Endothelial cell of umbilical vein (primary cell): ENCODE measurements around the gene CCNH.
A peak's percentile ranks its signal among the peaks of the same experiment; 100 is the strongest.

Experiments
- EZH2 ChIP-seq: IDR thresholded peaks from 2 replicates; pipeline ENCODE4 v1.6.1; 2012; ENCODE audit warnings: borderline replicate concordance, low read depth, mild to moderate bottlenecking, moderate library complexity, low read length, inconsistent platforms; ENCODE audit not compliant: severe bottlenecking
- FOS ChIP-seq: IDR thresholded peaks from 2 replicates; pipeline ENCODE4 v1.6.1; 2011; ENCODE audit warnings: mild to moderate bottlenecking, low read length, moderate library complexity, borderline replicate concordance; ENCODE audit not compliant: insufficient read depth
- GATA2 ChIP-seq: IDR thresholded peaks from 2 replicates; pipeline ENCODE4 v1.7.0; 2011; ENCODE audit warnings: low read depth, mild to moderate bottlenecking, moderate library complexity, mixed read lengths, low read length; ENCODE audit not compliant: insufficient read length, insufficient read depth
- MYC ChIP-seq: IDR thresholded peaks from one replicate; pipeline ENCODE4 v1.6.1; 2011; ENCODE audit warnings: mild to moderate bottlenecking, low read depth, low read length
- POLR2A ChIP-seq: IDR thresholded peaks from 2 replicates; pipeline ENCODE4 v1.6.1; 2012; ENCODE audit warnings: low read depth, mild to moderate bottlenecking, control low read depth, low read length
- POLR2AphosphoS5 ChIP-seq: IDR thresholded peaks from 2 replicates; pipeline ENCODE4 v1.6.1; 2012; ENCODE audit warnings: low read depth, mild to moderate bottlenecking, control low read depth, low read length, moderate library complexity; ENCODE audit not compliant: insufficient read depth
- TF ChIP-seq, protein P1 (sequence below), 2 donors: IDR thresholded peaks; 1 replicate in 1 of 2; 2 replicates in 1 of 2; pipeline ENCODE4 v1.5.1; 2011; ENCODE audit warnings: low read length in 2 of 2, mild to moderate bottlenecking in 2 of 2, moderate library complexity in 2 of 2, control low read depth in 1 of 2, inconsistent platforms in 1 of 2, low read depth in 1 of 2; ENCODE audit not compliant: insufficient read depth in 1 of 2; ENCODE audit errors: extremely low read depth in 1 of 2

DNA sequence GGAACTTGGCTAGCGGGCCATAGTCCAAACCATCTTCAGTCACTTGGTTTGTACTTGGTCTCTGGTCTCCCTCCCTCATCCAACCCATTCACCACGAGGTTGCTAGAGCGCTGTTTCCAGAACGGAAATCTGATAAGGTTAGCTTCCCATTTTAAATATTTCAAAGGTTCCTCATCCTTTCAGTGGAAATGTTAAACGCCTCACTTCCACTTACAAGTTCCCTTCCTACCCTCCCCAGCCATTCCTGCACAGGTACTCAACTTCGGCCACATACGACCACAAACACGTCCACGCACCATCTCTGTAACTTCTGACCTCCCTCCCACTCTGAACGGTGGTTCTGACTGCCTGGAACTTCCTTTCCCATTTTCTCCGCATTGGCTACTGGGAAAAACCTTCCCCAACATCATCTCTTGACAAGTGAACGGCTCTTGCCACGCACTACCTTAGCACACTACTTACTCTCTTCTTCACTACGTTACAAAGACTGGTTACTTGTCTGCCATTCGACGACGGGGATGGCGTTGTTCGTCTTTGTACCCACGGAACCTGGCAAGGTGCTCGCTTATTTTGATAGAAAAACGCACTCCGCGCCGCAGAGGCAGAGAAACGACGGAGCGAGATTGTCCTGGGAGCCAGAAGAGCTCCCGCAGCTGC, 629 bp downstream of the CCNH start:
- TF ChIP-seq, protein P1, sequence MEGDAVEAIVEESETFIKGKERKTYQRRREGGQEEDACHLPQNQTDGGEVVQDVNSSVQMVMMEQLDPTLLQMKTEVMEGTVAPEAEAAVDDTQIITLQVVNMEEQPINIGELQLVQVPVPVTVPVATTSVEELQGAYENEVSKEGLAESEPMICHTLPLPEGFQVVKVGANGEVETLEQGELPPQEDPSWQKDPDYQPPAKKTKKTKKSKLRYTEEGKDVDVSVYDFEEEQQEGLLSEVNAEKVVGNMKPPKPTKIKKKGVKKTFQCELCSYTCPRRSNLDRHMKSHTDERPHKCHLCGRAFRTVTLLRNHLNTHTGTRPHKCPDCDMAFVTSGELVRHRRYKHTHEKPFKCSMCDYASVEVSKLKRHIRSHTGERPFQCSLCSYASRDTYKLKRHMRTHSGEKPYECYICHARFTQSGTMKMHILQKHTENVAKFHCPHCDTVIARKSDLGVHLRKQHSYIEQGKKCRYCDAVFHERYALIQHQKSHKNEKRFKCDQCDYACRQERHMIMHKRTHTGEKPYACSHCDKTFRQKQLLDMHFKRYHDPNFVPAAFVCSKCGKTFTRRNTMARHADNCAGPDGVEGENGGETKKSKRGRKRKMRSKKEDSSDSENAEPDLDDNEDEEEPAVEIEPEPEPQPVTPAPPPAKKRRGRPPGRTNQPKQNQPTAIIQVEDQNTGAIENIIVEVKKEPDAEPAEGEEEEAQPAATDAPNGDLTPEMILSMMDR (IDR thresholded peaks at IDR 0.05; ENCODE audit: extremely low read depth in 1 of 2, insufficient read depth in 1 of 2, low read depth in 1 of 2, low read length in 2 of 2) = no peak
- no peak for TF ChIP-seq POLR2A
- no peak for TF ChIP-seq EZH2
- TF ChIP-seq POLR2AphosphoS5 = peak; percentile 23
- peak; percentile 85 for TF ChIP-seq GATA2
- no peak for TF ChIP-seq FOS
- no peak for TF ChIP-seq MYC
